WI38 (cell line): Measurements from ENCODE around the gene GARS1.
"Not testable (repeated sequence)": the region's sequence is repeated elsewhere in the genome, so short reads cannot be mapped to it uniquely, and the experiment has no call there.

Experiments used
- H3K4me3 ChIP-seq: 2 replicates; pipeline ENCODE4 v1.5.1; 2011; ENCODE audit warnings: low read depth, mild to moderate bottlenecking, control low read depth, low read length
- TF ChIP-seq, protein P1 (sequence below): IDR thresholded peaks from 2 replicates; pipeline ENCODE4 v1.5.1; 2012; ENCODE audit warnings: low read depth, mild to moderate bottlenecking, control low read depth, low read length

The GARS1 gene

DNA sequence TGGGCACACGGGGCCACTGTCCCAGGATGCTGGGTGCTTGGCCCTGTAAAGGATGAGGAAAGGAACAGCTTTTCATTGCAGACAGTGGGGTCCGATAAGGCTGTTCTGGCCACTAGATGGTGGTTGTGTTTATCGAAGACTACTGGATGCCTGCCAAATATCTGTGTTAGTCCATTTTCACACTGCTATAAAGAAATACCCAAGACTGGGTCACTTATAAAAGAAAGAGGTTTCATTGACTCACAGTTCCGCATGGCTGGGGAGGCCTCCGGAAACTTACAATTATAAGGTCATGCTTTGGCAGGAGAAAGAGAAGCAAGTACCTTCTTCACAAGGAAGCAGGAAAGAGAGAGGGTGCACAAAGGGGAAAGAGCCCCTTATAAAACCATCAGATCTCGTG lies 32.2 kb upstream of the GARS1 start:
- TF ChIP-seq, protein P1, sequence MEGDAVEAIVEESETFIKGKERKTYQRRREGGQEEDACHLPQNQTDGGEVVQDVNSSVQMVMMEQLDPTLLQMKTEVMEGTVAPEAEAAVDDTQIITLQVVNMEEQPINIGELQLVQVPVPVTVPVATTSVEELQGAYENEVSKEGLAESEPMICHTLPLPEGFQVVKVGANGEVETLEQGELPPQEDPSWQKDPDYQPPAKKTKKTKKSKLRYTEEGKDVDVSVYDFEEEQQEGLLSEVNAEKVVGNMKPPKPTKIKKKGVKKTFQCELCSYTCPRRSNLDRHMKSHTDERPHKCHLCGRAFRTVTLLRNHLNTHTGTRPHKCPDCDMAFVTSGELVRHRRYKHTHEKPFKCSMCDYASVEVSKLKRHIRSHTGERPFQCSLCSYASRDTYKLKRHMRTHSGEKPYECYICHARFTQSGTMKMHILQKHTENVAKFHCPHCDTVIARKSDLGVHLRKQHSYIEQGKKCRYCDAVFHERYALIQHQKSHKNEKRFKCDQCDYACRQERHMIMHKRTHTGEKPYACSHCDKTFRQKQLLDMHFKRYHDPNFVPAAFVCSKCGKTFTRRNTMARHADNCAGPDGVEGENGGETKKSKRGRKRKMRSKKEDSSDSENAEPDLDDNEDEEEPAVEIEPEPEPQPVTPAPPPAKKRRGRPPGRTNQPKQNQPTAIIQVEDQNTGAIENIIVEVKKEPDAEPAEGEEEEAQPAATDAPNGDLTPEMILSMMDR = peak; percentile 30; the same call in 1 of the 2 replicates
- H3K4me3 ChIP-seq = no peak overlapping the region

DNA sequence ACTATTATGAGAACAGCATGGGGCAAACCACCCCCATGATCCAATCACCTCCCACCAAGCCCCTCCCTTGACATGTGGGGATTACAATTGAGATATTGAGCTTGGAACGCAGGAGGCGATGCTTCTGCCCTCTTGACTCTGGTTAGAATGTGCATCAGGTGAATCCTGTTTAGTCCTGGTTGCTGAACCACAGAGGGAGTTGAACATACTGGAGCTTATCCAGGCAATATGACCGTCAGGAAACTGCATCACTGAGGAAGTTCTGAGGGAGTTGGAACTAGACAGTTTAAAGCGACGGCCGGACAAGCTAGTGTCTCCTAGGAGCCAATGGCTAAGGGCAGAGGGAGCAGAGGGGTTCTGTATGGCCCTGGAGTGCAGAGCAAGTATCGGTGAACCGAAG lies 31.8 kb upstream of the GARS1 start:
- TF ChIP-seq, protein P1 = no peak
- no peak overlapping the region for H3K4me3 ChIP-seq

DNA sequence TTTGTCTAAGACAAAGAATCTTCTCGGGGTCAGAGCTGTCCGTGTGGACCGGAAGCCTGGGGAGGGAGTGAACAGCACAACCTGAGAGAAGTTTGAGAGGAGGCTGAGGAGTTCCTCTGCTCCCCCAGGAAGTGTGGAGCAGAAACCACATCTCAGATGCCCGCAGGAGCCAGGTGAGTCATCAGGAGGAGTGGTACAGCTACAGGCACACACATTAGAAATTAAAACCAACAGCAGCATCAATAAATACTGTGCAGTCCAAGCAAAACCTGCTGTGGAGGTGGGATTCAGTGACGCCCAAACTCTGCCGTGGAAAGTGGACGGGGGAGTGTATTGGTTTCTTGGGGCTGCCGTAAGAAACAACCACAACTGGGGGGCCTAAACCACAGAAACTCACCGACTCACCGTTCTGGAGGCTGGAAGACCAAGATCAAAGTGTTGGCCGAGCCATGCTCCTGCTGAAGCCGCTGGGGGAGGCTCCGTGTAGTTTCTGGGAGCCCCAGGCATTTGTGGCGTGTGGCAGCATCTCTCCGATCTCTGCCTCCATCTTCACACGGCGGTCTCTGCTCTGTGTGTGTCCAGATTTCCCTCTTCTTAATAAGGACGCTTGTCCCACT lies 31.2 kb upstream of the GARS1 start:
- TF ChIP-seq, protein P1 = no peak

DNA sequence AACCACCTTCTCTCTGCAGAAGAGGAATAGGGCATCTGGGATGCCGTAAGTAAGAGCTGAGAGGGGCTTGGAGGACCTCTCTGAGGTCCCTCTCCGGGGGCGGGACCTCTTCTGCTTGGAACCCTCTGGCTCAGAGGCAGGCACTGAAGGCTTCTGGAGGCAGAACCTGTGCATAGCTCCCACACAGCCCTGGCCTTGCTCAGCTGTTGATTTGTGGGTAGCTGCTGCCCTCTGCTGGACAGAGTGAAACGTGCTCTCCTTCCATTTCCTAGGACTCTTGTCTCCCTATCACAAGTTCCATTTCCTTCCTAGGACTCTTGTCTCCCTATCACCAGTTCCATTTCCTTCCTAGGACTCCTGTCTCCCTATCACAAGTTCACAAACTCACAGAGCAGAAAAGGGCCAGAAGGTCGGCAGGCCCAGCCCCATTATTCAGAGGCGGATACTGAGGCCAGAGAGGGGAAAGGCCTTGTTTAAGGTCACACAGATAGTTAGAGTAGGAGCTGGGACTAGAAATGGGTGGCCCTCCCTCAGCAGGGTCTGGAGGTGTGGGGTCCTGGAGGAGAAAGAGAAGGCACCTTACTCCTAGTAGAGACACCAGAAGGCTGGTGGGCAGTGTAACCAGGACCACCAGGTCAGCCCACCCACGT lies 30.3 kb upstream of the GARS1 start:
- TF ChIP-seq, protein P1 = peak; percentile 62
- H3K4me3 ChIP-seq = no peak overlapping the region

More for the DNA sequence above, 31.2 kb upstream of the GARS1 start:
- H3K4me3 ChIP-seq = no peak overlapping the region

DNA sequence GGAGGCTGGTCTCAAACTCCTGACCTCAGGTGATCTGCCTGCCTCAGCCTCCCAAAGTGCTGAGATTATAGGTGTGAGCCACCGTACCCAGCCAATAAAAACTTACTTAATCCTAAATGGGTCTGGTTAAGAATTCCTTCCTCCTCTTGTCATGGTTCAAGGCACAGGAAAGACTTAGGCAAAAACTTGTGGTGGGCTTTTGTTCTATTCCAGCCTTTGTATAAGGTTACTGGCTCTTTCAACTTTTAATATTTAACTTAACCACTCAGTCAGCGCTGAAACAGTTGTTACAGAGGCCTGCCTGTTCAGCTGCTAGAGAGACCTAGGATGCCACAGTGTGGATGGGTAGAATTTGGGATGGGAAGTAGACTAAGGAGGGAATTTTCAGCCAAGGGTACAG lies 28.1 kb upstream of the GARS1 start:
- H3K4me3 ChIP-seq = no peak overlapping the region
- TF ChIP-seq, protein P1 = no peak

DNA sequence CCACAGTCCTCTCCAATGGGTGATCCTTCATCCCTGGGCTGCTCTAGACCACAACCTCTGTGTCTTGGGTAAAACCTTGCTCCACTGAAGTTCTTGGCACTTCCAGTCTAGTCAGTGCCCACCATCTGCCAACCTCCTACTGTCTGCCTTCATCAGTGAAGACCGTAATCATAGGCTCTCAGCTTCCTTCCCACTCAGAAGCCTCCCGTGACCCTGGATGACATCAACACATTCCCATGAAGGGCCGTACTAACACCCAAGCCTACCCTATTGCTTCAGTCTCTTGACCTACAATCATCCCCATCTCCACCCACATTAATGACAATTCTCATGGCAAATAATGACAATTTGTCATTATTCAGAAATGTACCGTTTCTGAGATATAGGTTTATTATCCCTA lies 27.6 kb upstream of the GARS1 start:
- H3K4me3 ChIP-seq = no peak overlapping the region
- TF ChIP-seq, protein P1 = no peak

DNA sequence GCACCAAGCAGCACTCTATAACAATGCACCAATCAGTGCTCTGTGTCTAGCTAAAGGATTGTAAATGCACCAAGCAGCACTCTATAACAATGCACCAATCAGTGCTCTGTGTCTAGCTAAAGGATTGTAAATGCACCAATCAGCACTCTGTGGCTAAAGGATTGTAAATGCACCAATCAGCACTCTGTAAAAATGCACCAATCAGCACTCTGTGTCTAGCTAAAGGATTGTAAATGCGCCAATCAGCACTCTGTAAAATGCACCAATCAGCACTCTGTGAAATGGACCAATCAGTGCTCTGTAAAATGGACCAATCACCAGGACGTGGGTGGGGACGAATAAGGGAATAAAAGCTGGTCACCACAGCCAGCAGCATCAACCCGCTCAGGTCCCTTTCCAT lies 24.4 kb upstream of the GARS1 start:
- not testable (repeated sequence) for H3K4me3 ChIP-seq
